AG04450 (cell line): Measurements from ENCODE around the gene IPO11. TPM values are rescaled to one million over a fixed set of nuclear protein-coding genes. Genes with fewer than 3 reads are reported as not detected.

ENCODE experiments used
- CTCF ChIA-PET: fragments of 300-600, 350-600 bp; formaldehyde crosslinking; extraction: SDS; loops from one replicate; lab custom pipeline; 2022; ENCODE audit warnings: antibody characterized with exemption, inconsistent platforms; lab: Charles Lee
- POLR2A ChIA-PET: fragments of 350-600 bp; formaldehyde crosslinking; extraction: SDS; loops from one replicate; lab custom pipeline; 2021; ENCODE audit warnings: antibody characterized with exemption, inconsistent platforms; lab: Yijun Ruan, JAX
- DNase-seq: peaks from one replicate; pipeline ENCODE4 v3.0.0-alpha.2; 2011; ENCODE audit warnings: low read depth, low spot score
- H3K27ac ChIP-seq: one replicate; pipeline ENCODE4 v1.5.1; 2012; ENCODE audit warnings: low read depth, low read length, control low read depth
- H3K27me3 ChIP-seq: one replicate; pipeline ENCODE4 v1.6.0; 2012; ENCODE audit warnings: low read length; ENCODE audit not compliant: control insufficient read depth, insufficient read depth
- H3K4me3 ChIP-seq: 2 replicates; pipeline ENCODE4 v1.5.1; 2011; ENCODE audit warnings: mild to moderate bottlenecking, low read depth, low read length, control low read depth
- H3K9me3 ChIP-seq: 2 replicates; pipeline ENCODE4 v1.5.1; 2012; ENCODE audit warnings: low read length; ENCODE audit not compliant: control insufficient read depth, insufficient read depth
- polyA plus RNA-seq: library from polyadenylated mRNA; depleted of rRNA; stranded (reverse); fragments of >200 nt; gene quantifications from 2 replicates; pipeline ENCODE4 v1.2.3, GENCODE V29; 2011
- TF ChIP-seq, protein P1 (sequence below): IDR thresholded peaks from 2 replicates; pipeline ENCODE4 v1.5.1; 2011; ENCODE audit warnings: low read depth, low read length, control low read depth, inconsistent platforms

IPO11 gene
- polyA plus RNA-seq, 1 experiment, result 24.0 TPM

DNA sequence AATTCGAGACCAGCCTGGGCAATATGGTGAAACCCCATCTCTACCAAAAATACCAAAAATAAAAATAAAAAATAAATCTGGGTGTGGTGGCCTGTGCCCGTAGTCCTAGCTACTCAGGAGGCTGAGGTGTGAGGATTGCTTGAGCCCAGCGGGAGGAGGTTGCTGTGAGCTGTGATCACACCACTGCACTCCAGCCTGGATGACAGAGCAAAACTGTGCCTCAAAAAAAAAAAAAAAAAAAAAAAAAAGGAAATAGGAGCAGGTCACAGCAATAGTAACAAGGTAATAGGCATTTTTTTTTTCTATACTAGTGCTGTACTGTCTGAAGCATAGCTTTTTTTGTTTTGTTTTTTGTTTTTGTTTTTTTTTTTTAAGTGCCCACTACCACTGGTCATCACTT lies 171.8 kb downstream of the IPO11 start:
- no peak for DNase-seq
- POLR2A ChIA-PET, result no interaction called here
- CTCF ChIA-PET, result no interaction called here
- Histone ChIP-seq H3K27me3 (no peaks in the 10 kb centered on the region), H3K27ac (no peak overlapping the region), H3K9me3 (no peaks in the 10 kb centered on the region), H3K4me3 (no peak overlapping the region)
- TF ChIP-seq, protein P1, sequence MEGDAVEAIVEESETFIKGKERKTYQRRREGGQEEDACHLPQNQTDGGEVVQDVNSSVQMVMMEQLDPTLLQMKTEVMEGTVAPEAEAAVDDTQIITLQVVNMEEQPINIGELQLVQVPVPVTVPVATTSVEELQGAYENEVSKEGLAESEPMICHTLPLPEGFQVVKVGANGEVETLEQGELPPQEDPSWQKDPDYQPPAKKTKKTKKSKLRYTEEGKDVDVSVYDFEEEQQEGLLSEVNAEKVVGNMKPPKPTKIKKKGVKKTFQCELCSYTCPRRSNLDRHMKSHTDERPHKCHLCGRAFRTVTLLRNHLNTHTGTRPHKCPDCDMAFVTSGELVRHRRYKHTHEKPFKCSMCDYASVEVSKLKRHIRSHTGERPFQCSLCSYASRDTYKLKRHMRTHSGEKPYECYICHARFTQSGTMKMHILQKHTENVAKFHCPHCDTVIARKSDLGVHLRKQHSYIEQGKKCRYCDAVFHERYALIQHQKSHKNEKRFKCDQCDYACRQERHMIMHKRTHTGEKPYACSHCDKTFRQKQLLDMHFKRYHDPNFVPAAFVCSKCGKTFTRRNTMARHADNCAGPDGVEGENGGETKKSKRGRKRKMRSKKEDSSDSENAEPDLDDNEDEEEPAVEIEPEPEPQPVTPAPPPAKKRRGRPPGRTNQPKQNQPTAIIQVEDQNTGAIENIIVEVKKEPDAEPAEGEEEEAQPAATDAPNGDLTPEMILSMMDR, result no peak

DNA sequence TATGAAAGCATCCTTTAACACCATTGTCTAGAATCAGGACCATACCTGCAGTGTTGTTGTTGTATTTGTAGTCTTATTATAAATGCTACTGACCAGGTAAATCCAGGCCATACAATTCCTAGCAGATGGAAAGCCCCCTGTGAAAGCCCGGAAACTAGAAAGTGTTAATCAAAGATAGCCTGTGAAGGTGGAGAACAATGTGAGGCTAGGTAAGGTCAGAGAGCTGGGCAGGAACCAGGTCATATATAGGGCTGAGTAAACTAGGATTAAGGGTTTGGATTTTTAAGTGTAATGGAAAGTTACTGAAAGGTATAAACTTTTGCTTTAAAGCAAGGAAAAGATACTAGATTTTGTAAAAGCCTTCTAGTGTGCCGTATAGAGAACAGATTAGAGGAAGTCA lies 172.7 kb downstream of the IPO11 start:
- ChIA-PET CTCF (no interaction called here), POLR2A (no interaction called here)
- TF ChIP-seq, protein P1, result no peak
- Histone ChIP-seq H3K4me3 (no peak overlapping the region), H3K27me3 (no peaks in the 10 kb centered on the region), H3K9me3 (no peaks in the 10 kb centered on the region), H3K27ac (no peak overlapping the region)
- DNase-seq, result no peak

DNA sequence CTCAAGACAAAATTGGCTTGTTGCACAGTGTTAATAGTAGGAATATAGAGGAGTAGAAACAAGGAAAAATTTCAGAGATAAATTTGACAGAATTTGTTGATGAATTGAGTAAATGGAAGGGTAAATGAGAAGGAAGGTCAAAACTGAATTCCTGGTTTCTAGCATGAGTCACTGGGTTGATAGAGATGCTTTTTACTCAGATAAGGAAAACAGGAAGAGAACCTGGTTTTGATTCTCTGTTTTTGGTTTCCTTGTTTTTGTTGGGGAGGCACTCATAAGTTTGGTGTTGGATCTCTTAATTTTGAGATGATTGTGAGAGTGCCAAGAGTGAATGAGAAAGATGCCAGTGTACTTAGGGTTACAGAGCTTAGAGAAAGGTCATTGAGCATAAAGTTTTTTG lies 173.2 kb downstream of the IPO11 start:
- ChIA-PET POLR2A (no interaction called here), CTCF (no interaction called here)
- H3K4me3 ChIP-seq, result no peak overlapping the region
- no peak for DNase-seq
- TF ChIP-seq, protein P1, result no peak
- no peaks in the 10 kb centered on the region for H3K27me3 ChIP-seq
- H3K27ac ChIP-seq, result no peak overlapping the region
- H3K9me3 ChIP-seq, result no peaks in the 10 kb centered on the region

DNA sequence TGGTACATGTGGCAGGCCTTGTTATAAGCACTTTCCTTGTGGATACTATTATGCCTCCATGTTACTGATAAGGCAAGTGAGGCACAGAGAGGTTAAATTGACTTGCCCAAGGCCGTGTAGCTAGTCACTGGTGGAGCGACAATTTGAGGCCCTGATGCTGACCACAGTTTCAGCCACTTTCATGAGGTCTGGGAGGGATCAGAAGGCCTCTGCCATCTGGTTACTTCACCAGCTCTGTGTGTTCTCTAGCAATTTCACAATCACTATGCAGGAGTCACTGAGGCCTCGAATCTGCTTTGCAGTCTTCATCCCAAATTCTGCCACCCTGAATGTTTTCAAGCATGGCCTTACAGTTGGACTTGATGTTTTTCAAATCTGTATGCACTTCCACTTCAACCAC lies 175.2 kb downstream of the IPO11 start:
- H3K4me3 ChIP-seq, result no peak overlapping the region
- no peak overlapping the region for H3K27ac ChIP-seq
- ChIA-PET POLR2A (interaction anchor here (0.6 kb wide), 1 partner anchor 9 kb away, joined by 6 read pairs; the partner anchor contains the start of gene LRRC70), CTCF (no interaction called here)
- TF ChIP-seq, protein P1, result no peak
- no peaks in the 10 kb centered on the region for H3K27me3 ChIP-seq
- DNase-seq, result no peak
- no peaks in the 10 kb centered on the region for H3K9me3 ChIP-seq

DNA sequence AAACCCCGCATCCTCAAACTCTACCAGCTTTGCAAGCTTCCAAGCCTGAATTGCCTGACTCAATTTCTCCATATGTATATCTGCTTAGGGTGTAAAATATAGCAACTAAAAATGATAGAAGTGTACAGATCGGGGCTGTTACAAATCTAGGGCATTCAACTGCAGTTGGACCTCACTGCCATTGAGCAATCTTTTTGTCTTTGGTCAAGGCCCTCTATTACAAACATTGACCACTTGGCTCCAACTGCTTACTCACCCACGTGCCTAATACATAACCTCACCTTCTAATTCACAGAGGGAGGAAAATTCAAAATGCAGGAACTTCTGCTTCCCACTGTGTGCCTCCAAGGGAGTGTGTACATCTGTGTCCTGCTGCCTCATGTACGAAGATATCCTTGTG lies 176.1 kb downstream of the IPO11 start:
- no peak for DNase-seq
- POLR2A ChIA-PET, result no interaction called here
- no peaks in the 10 kb centered on the region for H3K27me3 ChIP-seq
- TF ChIP-seq, protein P1, result no peak
- H3K4me3 ChIP-seq, result no peak overlapping the region
- H3K27ac ChIP-seq, result no peak overlapping the region
- CTCF ChIA-PET, result no interaction called here
- H3K9me3 ChIP-seq, result no peaks in the 10 kb centered on the region
